PC-3 (cell line): ENCODE results near the gene ATG101. TPM values are rescaled to one million over a fixed set of nuclear protein-coding genes. Genes with fewer than 3 reads are reported as not detected.

ENCODE experiments used
- ATAC-seq: fragments of 200-7000 bp; cut with Tn5 transposase; 2 replicates; pipeline ENCODE4 v1.9.1; 2020; ENCODE audit warnings: mild to moderate bottlenecking, moderate library complexity
- BruUV-seq: library from RNA; stranded (reverse); fragments of 400-500 nt; replicated peaks from 2 replicates; lab custom pipeline; 2021; lab: Mats Ljungman, UMichigan
- CTCF ChIA-PET: fragments of 300-600 bp; sonication (Branson Sonifier 250); formaldehyde crosslinking; loops from one replicate; lab custom pipeline; 2022; ENCODE audit warnings: antibody characterized with exemption; lab: Charles Lee
- POLR2A ChIA-PET: fragments of 300-600 bp; sonication (Branson Sonifier 250); formaldehyde crosslinking; loops from one replicate; lab custom pipeline; 2022; ENCODE audit warnings: antibody characterized with exemption; ENCODE audit not compliant: unreplicated experiment; lab: Charles Lee
- DNase-seq: peaks from one replicate; pipeline ENCODE4 v3.0.0-alpha.2; 2015
- H2AFZ ChIP-seq: fragments of 300-600 bp; sonication (generic); 2 replicates; pipeline ENCODE4 v1.6.0; 2016; ENCODE audit warnings: antibody characterized with exemption, low read length
- H3F3A ChIP-seq: fragments of 300-600 bp; sonication (generic); one replicate; pipeline ENCODE4 v1.6.0; 2017; ENCODE audit warnings: antibody characterized with exemption, low read length, control low read depth, mild to moderate bottlenecking; ENCODE audit not compliant: unreplicated experiment
- H3K27ac ChIP-seq: fragments of 300-600 bp; sonication (generic); 2 replicates; pipeline ENCODE4 v1.5.1; 2016; ENCODE audit warnings: mild to moderate bottlenecking, low read length
- H3K27me3 ChIP-seq: fragments of 300-600 bp; sonication (generic); 2 replicates; pipeline ENCODE4 v1.6.1; 2016; ENCODE audit warnings: low read length, mixed read lengths
- H3K36me3 ChIP-seq: fragments of 300-600 bp; sonication (generic); 2 replicates; pipeline ENCODE4 v1.6.1; 2016; ENCODE audit warnings: low read depth, mixed run types, low read length, mixed read lengths
- H3K4me1 ChIP-seq: fragments of 300-600 bp; sonication (generic); 2 replicates; pipeline ENCODE4 v1.5.1; 2016; ENCODE audit warnings: low read length; ENCODE audit not compliant: insufficient read depth
- H3K4me2 ChIP-seq: fragments of 300-600 bp; sonication (generic); 2 replicates; pipeline ENCODE4 v1.6.0; 2016; ENCODE audit warnings: low read length
- H3K4me3 ChIP-seq: fragments of 300-600 bp; sonication (generic); 2 replicates; pipeline ENCODE4 v1.5.1; 2016; ENCODE audit warnings: mild to moderate bottlenecking, low read length, mixed read lengths
- H3K79me2 ChIP-seq: fragments of 300-600 bp; sonication (generic); 2 replicates; pipeline ENCODE4 v1.6.1; 2017; ENCODE audit warnings: low read length, mixed read lengths
- H3K9ac ChIP-seq: fragments of 300-600 bp; sonication (generic); 2 replicates; pipeline ENCODE4 v1.6.0; 2016; ENCODE audit warnings: mild to moderate bottlenecking, low read length
- H3K9me2 ChIP-seq: fragments of 300-600 bp; sonication (generic); replicated peaks from 2 replicates; pipeline ENCODE4 v1.6.1; 2016; ENCODE audit warnings: mixed run types, low read length, mixed read lengths
- H3K9me3 ChIP-seq: fragments of 300-600 bp; sonication (generic); 2 replicates; pipeline ENCODE4 v1.6.1; 2016; ENCODE audit warnings: low read length, mixed read lengths
- H4K20me1 ChIP-seq: fragments of 300-600 bp; sonication (generic); 2 replicates; pipeline ENCODE4 v1.6.1; 2016; ENCODE audit warnings: low read length, mixed read lengths
- CTCF ChIP-seq: fragments of 300-600 bp; sonication (generic); conservative IDR thresholded peaks from 2 replicates; pipeline ENCODE4 v1.5.1; 2017; ENCODE audit warnings: antibody characterized with exemption, low read depth, mild to moderate bottlenecking, low read length
- EZH2 ChIP-seq: fragments of 300-600 bp; sonication (generic); IDR thresholded peaks from one replicate; pipeline ENCODE4 v1.6.1; 2017; ENCODE audit warnings: antibody characterized with exemption, mild to moderate bottlenecking, low read length; ENCODE audit not compliant: unreplicated experiment
- EZH2phosphoT487 ChIP-seq: fragments of 300-600 bp; sonication (generic); IDR thresholded peaks from 2 replicates; pipeline ENCODE4 v1.6.1; 2018; ENCODE audit warnings: mild to moderate bottlenecking, antibody characterized with exemption, low read length, borderline replicate concordance
- intact Hi-C: fragments of 100-400 bp; cut with micrococcal nuclease; formaldehyde crosslinking; loops from 2 replicates; pipeline ENCODE4 v1.9.0; 2023
- total RNA-seq: library from RNA; depleted of rRNA; stranded (reverse); fragments of >200 nt; gene quantifications from 2 replicates; pipeline ENCODE4 v1.2.3, GENCODE V29; 2014

The ATG101 gene
- total RNA-seq, 1 experiment from 2014 or later = 110 TPM

- no peak overlapping the region for H3K9ac ChIP-seq
- ChIA-PET CTCF (no interaction called here), POLR2A (no interaction called here)
- DNase-seq = no peak
- intact Hi-C loops = no loop called here
- peaks cover 12% of the 10 kb centered on the region; the same call in 1 of the 2 replicates for H3K79me2 ChIP-seq
- no peak overlapping the region for H3K27ac ChIP-seq
- no peak overlapping the region for H2AFZ ChIP-seq
- no peaks in the 10 kb centered on the region for H3K9me2 ChIP-seq
- H3K36me3 ChIP-seq = no peaks in the 10 kb centered on the region
- TF ChIP-seq CTCF (no peak), EZH2 (no peak), EZH2phosphoT487 (no peak)
- H3K4me2 ChIP-seq = no peak overlapping the region
- H3K27me3 ChIP-seq = no peaks in the 10 kb centered on the region
- no peak for ATAC-seq
- H3K9me3 ChIP-seq = no peaks in the 10 kb centered on the region
- H3K4me3 ChIP-seq = no peak overlapping the region
- BruUV-seq = no TSS peak
- peaks cover 13% of the 10 kb centered on the region; the same call in 1 of the 2 replicates for H3K4me1 ChIP-seq
- no peaks in the 10 kb centered on the region for H4K20me1 ChIP-seq
- H3F3A ChIP-seq = no peaks in the 10 kb centered on the region
Observed at GRCh38 chr12:52042706-52043385, 26.9 kb upstream of the ATG101 start.

- POLR2A ChIA-PET = interaction anchor here (0.6 kb wide), 1 partner anchor 916 kb away, joined by 3 read pairs; no protein-coding TSS in a partner anchor
- no peaks in the 10 kb centered on the region for H3F3A ChIP-seq
Observed at GRCh38 chr12:52043386-52044212, 26.2 kb upstream of the ATG101 start.

More at GRCh38 chr12:52043386-52044212, 26.2 kb upstream of the ATG101 start:
- TF ChIP-seq EZH2phosphoT487 (no peak), EZH2 (no peak), CTCF (no peak)
- no peaks in the 10 kb centered on the region for H3K9me3 ChIP-seq
- H3K27ac ChIP-seq = no peak overlapping the region
- no peak overlapping the region for H2AFZ ChIP-seq
- no peaks in the 10 kb centered on the region for H3K27me3 ChIP-seq
- H3K4me1 ChIP-seq = peaks cover 7% of the 10 kb centered on the region; the same call in 1 of the 2 replicates
- no peak overlapping the region for H3K4me3 ChIP-seq
- no peaks in the 10 kb centered on the region for H3K9me2 ChIP-seq
- no peak overlapping the region for H3K4me2 ChIP-seq
- H3K36me3 ChIP-seq = no peaks in the 10 kb centered on the region
- no peak overlapping the region for H3K9ac ChIP-seq
- intact Hi-C loops = no loop called here
- CTCF ChIA-PET = no interaction called here
- DNase-seq (no peak), ATAC-seq (no peak)
- BruUV-seq = no TSS peak
- H3K79me2 ChIP-seq = peaks cover 6% of the 10 kb centered on the region; the same call in 1 of the 2 replicates
- no peaks in the 10 kb centered on the region for H4K20me1 ChIP-seq
